NCI-H2227 (cell line): ENCODE data around the gene N4BP3.

Source experiments
- DNase-seq: peaks from one replicate; lab custom pipeline; 2025; ENCODE audit not compliant: unreplicated experiment; lab: John Stamatoyannopoulos, UW

N4BP3 gene

GRCh38 chr5:178147406-178147805, 34.1 kb downstream of the N4BP3 start:
- DNase-seq, result no peak

- no peak for DNase-seq
Observed at GRCh38 chr5:178149199-178149932, 36.0 kb downstream of the N4BP3 start.

GRCh38 chr5:178150977-178151734, 37.8 kb downstream of the N4BP3 start:
- peak; percentile 15 for DNase-seq

GRCh38 chr5:178152491-178153444, 39.4 kb downstream of the N4BP3 start:
- DNase-seq, result no peak

- DNase-seq, result peak; percentile 97
Observed at GRCh38 chr5:178153530-178154340, 40.4 kb downstream of the N4BP3 start, which contains the start of gene NHP2. Gene NHP2, minus strand, starts transcription at chr5:178153885. Its CDS starts 68 bp downstream, at chr5:178153817.

DNA sequence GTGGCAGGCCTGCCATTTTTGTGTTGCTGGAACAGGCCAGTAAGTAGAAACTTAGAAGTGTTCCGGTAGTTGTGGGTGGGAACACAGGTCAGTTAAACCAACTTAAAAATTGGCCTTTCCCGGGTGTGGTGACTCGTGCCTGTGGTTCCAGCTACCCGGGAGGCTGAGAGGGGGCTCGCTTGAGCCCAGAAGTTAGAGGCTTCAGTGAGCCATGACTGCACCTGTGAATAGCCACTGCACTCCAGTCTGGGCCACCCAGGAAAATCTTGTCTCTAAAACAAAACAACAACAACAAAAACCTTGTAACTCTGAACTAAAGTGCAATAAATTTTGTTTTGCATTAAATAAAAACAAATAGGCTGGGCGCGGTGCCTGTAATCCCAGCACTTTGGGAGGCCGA, 41.7 kb downstream of the N4BP3 start:
- DNase-seq, result no peak

DNA sequence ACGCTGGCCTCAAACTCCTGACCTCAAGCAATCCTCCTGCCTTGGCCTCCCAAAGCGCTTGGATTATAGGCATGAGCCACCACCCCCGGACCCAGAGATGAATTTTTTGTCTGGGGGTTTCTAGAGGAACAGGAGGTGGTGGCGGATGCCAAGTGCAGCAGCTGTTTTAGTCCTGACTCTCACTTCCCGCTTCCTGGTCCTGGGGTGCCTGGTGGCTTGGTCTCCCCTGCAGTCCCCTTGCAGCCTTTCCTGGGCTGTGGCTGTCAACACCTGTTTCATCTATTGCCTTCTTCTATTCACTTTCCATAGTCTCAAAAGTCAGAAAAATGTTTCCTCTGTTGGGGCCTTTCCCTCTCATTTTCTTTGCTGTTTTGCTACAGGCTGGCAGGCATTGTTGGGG, 46.8 kb downstream of the N4BP3 start:
- DNase-seq, result no peak

DNA sequence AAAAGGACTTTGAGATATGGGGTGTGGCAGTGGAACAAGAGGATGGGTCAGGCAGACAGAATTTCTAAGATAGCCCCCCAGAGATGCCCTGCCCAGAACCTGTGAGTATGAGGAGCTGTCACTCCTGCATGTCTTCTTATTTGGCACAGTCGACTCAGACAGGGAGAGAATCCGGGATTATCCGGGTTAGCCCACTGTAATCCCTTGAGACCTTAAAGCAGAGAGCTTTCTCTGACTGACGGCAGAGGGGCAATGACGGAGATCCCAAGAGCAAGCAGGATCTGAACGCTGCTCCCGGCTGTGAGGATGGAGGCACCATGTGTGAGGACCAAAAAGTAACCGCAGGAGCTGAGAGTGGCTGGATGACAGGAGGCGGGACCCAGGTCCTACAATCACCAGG, 49.1 kb downstream of the N4BP3 start:
- no peak for DNase-seq

DNA sequence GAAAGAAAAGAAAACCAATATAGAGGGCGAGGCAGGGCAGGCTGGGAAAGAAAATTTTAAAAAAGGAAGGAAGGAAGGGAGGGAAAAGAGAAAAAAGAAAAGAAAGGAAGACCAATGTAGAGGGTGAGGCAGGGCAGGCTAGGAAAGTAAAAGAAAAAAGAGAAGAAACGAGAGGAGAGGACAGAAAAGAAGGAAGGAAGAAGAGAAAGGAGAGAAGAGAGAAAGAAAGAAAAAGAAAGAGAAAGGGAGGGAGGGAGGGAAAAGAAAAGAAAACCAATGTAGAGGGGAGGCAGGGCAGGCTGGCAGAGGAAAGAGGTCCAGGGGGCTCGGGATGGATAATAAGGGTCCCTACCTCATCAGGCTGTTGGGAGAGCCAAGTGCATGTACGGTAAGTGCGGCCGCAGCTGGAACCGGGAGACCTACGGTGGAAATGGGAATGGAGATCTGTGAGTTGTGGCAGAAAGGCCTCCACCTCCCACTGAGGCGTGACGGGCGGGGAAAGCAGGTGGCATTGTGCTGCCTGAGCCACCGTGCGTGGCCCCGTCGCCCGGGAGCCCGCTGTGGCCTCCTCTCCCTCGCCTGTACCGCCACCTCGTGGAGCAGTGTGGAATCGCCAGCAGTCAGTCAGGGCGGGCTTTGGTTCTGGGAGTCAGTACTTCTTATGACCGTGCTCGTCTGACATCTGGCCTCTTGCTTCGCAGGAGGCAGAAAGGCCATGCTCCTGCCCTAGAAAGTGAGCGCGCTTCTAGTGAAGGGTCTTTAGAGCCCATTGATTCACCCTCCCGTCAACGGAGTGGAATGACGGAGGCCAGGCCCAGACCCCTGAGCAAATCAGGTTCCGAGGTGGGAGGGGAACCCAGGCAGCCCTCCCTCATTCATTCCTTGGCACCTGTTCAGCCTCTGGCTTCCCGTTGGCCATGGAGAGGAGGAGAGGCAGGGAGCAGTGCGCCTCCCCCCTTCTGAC, 50.7 kb downstream of the N4BP3 start:
- peak; percentile 89 for DNase-seq

DNA sequence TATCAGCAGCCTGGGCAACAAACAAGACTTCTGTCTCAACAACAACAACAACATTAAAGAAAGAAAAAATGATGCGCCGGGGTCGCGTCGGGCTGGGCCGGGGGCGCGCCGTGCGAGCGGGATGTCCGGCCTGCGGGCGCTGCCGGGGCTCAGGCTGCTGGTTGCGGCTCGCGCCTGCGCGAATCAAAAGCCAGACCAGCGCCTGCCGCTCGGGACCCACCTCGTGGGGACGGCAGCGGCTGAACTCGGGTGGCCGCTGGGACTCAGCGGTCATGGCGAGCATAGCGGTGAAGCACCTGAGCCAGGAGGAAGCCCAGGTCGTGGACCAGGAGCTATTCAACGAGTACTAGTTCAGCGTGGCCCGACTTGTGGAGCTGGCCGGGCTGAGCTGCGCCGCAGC, 52.2 kb downstream of the N4BP3 start:
- no peak for DNase-seq

- DNase-seq, result no peak
Observed at GRCh38 chr5:178170455-178170854, 57.1 kb downstream of the N4BP3 start.

DNA sequence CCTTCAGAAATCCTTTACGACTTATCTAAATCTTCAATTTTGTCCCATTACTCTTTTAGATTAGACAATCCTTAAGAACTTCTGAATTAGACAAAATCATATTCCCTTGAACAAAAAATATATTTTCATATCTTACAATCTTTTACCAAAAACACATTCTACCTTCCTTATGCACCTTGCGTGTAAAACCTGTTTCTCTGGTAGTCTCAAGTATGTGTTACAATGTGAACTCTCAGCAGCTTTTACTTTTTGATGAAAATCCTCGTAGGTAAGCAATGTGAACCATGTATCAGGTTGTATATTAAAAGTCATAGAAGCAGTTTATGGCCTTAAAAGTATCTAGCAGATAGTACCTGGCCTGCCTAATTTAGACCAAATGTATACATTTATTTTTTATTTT, 61.1 kb downstream of the N4BP3 start:
- DNase-seq, result no peak
